ENCODE data around the gene L3MBTL3.

Gene L3MBTL3

DNA sequence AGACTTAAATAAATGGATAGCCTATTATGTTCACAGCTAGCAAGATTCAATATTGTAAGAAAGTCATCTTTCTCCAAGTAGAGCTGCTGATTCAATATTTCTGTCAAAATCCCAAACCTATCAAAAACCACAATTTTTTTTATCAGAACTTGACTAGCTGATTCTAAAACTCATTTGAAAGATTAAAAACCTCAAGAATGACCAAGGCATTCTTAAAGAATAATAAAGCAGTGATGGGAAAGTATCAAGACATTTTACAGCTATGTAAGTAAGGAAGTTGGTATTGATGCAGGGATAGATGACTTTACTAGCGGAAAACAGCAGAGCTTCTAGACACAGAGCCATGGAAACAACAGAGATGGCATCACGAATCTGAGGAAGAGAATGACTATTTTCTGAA, 139.7 kb downstream of the L3MBTL3 start:
- TF ChIP-seq TAF1 (IDR thresholded peaks at IDR 0.05; ENCODE audit: borderline replicate concordance, insufficient read depth, low read length) (no peak), POLR2AphosphoS5 (IDR thresholded peaks at IDR 0.05; ENCODE audit: low read depth, low read length) (no peak), FOXP2 (optimal IDR thresholded peaks at IDR 0.05; ENCODE audit: borderline replicate concordance, extremely low read depth, extremely low read length, insufficient read depth) (no peak), SIN3A (IDR thresholded peaks at IDR 0.05; ENCODE audit: borderline replicate concordance, insufficient read depth, low read length) (no peak)
- TF ChIP-seq, protein P1, sequence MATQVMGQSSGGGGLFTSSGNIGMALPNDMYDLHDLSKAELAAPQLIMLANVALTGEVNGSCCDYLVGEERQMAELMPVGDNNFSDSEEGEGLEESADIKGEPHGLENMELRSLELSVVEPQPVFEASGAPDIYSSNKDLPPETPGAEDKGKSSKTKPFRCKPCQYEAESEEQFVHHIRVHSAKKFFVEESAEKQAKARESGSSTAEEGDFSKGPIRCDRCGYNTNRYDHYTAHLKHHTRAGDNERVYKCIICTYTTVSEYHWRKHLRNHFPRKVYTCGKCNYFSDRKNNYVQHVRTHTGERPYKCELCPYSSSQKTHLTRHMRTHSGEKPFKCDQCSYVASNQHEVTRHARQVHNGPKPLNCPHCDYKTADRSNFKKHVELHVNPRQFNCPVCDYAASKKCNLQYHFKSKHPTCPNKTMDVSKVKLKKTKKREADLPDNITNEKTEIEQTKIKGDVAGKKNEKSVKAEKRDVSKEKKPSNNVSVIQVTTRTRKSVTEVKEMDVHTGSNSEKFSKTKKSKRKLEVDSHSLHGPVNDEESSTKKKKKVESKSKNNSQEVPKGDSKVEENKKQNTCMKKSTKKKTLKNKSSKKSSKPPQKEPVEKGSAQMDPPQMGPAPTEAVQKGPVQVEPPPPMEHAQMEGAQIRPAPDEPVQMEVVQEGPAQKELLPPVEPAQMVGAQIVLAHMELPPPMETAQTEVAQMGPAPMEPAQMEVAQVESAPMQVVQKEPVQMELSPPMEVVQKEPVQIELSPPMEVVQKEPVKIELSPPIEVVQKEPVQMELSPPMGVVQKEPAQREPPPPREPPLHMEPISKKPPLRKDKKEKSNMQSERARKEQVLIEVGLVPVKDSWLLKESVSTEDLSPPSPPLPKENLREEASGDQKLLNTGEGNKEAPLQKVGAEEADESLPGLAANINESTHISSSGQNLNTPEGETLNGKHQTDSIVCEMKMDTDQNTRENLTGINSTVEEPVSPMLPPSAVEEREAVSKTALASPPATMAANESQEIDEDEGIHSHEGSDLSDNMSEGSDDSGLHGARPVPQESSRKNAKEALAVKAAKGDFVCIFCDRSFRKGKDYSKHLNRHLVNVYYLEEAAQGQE (IDR thresholded peaks at IDR 0.05; ENCODE audit: insufficient read depth in 1 of 2, low read depth in 2 of 2, low read length in 2 of 2) = no peak

DNA sequence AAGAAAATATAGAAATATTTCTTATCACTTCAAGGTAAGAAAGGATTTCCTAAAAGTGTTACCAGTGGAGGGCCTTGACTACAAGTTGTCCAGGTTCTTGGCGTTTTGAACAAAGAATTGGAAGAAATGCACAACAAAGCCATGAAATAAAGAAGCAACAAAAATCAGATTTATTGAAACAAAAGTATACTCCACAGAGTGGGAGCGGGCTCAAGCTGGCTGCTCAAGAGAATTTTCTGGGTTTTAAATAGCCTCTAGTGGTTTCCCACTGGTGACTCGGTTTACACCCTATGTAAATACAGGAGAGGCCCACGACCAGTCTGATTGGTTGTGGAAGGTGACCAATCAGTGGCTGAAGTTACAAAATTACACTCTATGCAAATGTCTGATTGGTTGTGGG, 140.2 kb downstream of the L3MBTL3 start:
- TF ChIP-seq SIN3A (IDR thresholded peaks at IDR 0.05; ENCODE audit: borderline replicate concordance, insufficient read depth, low read length) = no peak
- no peak for TF ChIP-seq FOXP2 (optimal IDR thresholded peaks at IDR 0.05; ENCODE audit: borderline replicate concordance, extremely low read depth, extremely low read length, insufficient read depth)
- no peak for TF ChIP-seq POLR2AphosphoS5 (IDR thresholded peaks at IDR 0.05; ENCODE audit: low read depth, low read length)
- TF ChIP-seq TAF1 (IDR thresholded peaks at IDR 0.05; ENCODE audit: borderline replicate concordance, insufficient read depth, low read length) = no peak
- TF ChIP-seq, protein P1 (IDR thresholded peaks at IDR 0.05; ENCODE audit: insufficient read depth in 1 of 2, low read depth in 2 of 2, low read length in 2 of 2) = no peak

- TF ChIP-seq, protein P1 (IDR thresholded peaks at IDR 0.05; ENCODE audit: insufficient read depth in 1 of 2, low read depth in 2 of 2, low read length in 2 of 2) = no peak
- TF ChIP-seq POLR2AphosphoS5 (IDR thresholded peaks at IDR 0.05; ENCODE audit: low read depth, low read length) (no peak), TAF1 (IDR thresholded peaks at IDR 0.05; ENCODE audit: borderline replicate concordance, insufficient read depth, low read length) (no peak), FOXP2 (optimal IDR thresholded peaks at IDR 0.05; ENCODE audit: borderline replicate concordance, extremely low read depth, extremely low read length, insufficient read depth) (no peak), SIN3A (IDR thresholded peaks at IDR 0.05; ENCODE audit: borderline replicate concordance, insufficient read depth, low read length) (no peak)
Observed at GRCh38 chr6:130159956-130160355, 141.6 kb downstream of the L3MBTL3 start.

DNA sequence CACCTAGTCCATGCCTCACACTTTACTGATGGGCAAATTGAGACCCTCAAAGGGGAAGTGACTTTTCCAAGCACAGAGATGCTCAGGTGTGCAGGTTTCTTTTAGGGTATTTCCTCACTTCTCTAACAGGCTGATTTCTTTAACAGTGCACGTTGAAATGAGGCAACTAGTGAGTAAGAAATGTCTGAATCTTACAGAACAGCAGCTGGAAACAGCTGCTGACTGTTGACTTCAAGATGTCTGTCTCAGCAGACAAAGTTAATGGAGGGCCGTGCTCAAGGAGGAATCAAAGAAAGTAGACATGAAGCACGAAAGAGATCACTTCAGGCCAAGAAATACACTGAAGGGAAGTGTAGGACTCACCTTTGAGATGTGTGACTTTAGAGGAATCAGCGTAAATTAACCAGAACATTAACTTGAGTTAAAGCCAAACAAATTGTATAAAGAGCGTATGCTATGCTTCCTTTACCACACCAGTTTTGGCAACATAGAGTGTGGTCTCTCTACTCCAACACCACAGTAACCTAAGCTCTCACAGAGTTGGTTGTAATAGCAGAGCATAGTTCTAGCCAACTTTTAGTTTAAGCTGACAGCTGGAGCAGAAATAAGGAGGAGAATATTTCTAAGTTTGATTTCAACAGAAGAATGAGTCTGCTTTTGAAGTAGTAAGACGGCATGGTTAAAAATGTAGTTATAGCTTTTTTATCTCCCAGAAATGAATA, 143.5 kb downstream of the L3MBTL3 start:
- TF ChIP-seq SIN3A (IDR thresholded peaks at IDR 0.05; ENCODE audit: borderline replicate concordance, insufficient read depth, low read length) = no peak
- no peak for TF ChIP-seq TAF1 (IDR thresholded peaks at IDR 0.05; ENCODE audit: borderline replicate concordance, insufficient read depth, low read length)
- no peak for TF ChIP-seq POLR2AphosphoS5 (IDR thresholded peaks at IDR 0.05; ENCODE audit: low read depth, low read length)
- TF ChIP-seq, protein P1 (IDR thresholded peaks at IDR 0.05; ENCODE audit: insufficient read depth in 1 of 2, low read depth in 2 of 2, low read length in 2 of 2) = no peak
- TF ChIP-seq FOXP2 (optimal IDR thresholded peaks at IDR 0.05; ENCODE audit: borderline replicate concordance, extremely low read depth, extremely low read length, insufficient read depth) = no peak
